Measurements from ENCODE around the gene CAB39L. TPM values are rescaled to one million over a fixed set of nuclear protein-coding genes. Genes with fewer than 3 reads are reported as not detected.

Gene CAB39L
- total RNA-seq, 1 experiment from 2014 or later: 3.2 TPM

GRCh38 chr13:49343255-49343654 is 100.6 kb downstream of the CAB39L start:
- DNase-seq: no peak
- BruUV-seq (replicated peaks): no TSS peak

GRCh38 chr13:49342454-49342853 is 101.4 kb downstream of the CAB39L start:
- TF ChIP-seq CTCF (IDR thresholded peaks at IDR 0.05; ENCODE audit: unreplicated experiment): no peak
- Mint-ChIP-seq H3K4me3 (ENCODE audit: low read depth, unreplicated experiment) (no peak overlapping the region), H3K9me3 (ENCODE audit: low read depth, unreplicated experiment) (no peaks in the 10 kb centered on the region), H3K27me3 (ENCODE audit: unreplicated experiment) (no peaks in the 10 kb centered on the region), H3K36me3 (ENCODE audit: insufficient read depth, unreplicated experiment) (no peaks in the 10 kb centered on the region), H3K27ac (ENCODE audit: unreplicated experiment) (no peak overlapping the region), H3K4me1 (ENCODE audit: low read depth, unreplicated experiment) (no peaks in the 10 kb centered on the region)
- intact Hi-C loops (cut with micrococcal nuclease; ENCODE audit: unreplicated experiment): no loop called here
- BruUV-seq (replicated peaks): no TSS peak
- no peak for DNase-seq
- CTCF ChIA-PET: interaction anchor here (0.6 kb wide), 1 partner anchor 23 kb away, joined by 6 read pairs; no protein-coding TSS in a partner anchor

More at GRCh38 chr13:49343255-49343654, 100.6 kb downstream of the CAB39L start:
- no peaks in the 10 kb centered on the region for H3K4me1 Mint-ChIP-seq (ENCODE audit: low read depth, unreplicated experiment)
- no peak for TF ChIP-seq CTCF (IDR thresholded peaks at IDR 0.05; ENCODE audit: unreplicated experiment)
- H3K27ac Mint-ChIP-seq (ENCODE audit: unreplicated experiment): no peak overlapping the region
- H3K4me3 Mint-ChIP-seq (ENCODE audit: low read depth, unreplicated experiment): no peak overlapping the region
- no peaks in the 10 kb centered on the region for H3K9me3 Mint-ChIP-seq (ENCODE audit: low read depth, unreplicated experiment)
- intact Hi-C loops (cut with micrococcal nuclease; ENCODE audit: unreplicated experiment): no loop called here
- H3K36me3 Mint-ChIP-seq (ENCODE audit: insufficient read depth, unreplicated experiment): no peaks in the 10 kb centered on the region
- CTCF ChIA-PET: no interaction called here
- H3K27me3 Mint-ChIP-seq (ENCODE audit: unreplicated experiment): no peaks in the 10 kb centered on the region

- Mint-ChIP-seq H3K9me3 (ENCODE audit: low read depth, unreplicated experiment) (no peaks in the 10 kb centered on the region), H3K4me1 (ENCODE audit: low read depth, unreplicated experiment) (no peaks in the 10 kb centered on the region), H3K27me3 (ENCODE audit: unreplicated experiment) (no peaks in the 10 kb centered on the region), H3K4me3 (ENCODE audit: low read depth, unreplicated experiment) (no peak overlapping the region), H3K36me3 (ENCODE audit: insufficient read depth, unreplicated experiment) (no peaks in the 10 kb centered on the region), H3K27ac (ENCODE audit: unreplicated experiment) (no peak overlapping the region)
- intact Hi-C loops (cut with micrococcal nuclease; ENCODE audit: unreplicated experiment): no loop called here
- no TSS peak for BruUV-seq (replicated peaks)
- no peak for TF ChIP-seq CTCF (IDR thresholded peaks at IDR 0.05; ENCODE audit: unreplicated experiment)
- no peak for DNase-seq
- CTCF ChIA-PET: no interaction called here
Observed at GRCh38 chr13:49341941-49342340, 101.9 kb downstream of the CAB39L start.

- Mint-ChIP-seq H3K27me3 (ENCODE audit: unreplicated experiment) (no peaks in the 10 kb centered on the region), H3K9me3 (ENCODE audit: low read depth, unreplicated experiment) (no peaks in the 10 kb centered on the region), H3K4me3 (ENCODE audit: low read depth, unreplicated experiment) (no peak overlapping the region), H3K4me1 (ENCODE audit: low read depth, unreplicated experiment) (no peaks in the 10 kb centered on the region), H3K27ac (ENCODE audit: unreplicated experiment) (no peak overlapping the region), H3K36me3 (ENCODE audit: insufficient read depth, unreplicated experiment) (no peaks in the 10 kb centered on the region)
- no peak for TF ChIP-seq CTCF (IDR thresholded peaks at IDR 0.05; ENCODE audit: unreplicated experiment)
- BruUV-seq (replicated peaks): no TSS peak
- CTCF ChIA-PET: no interaction called here
- intact Hi-C loops (cut with micrococcal nuclease; ENCODE audit: unreplicated experiment): no loop called here
- no peak for DNase-seq
Observed at GRCh38 chr13:49341517-49341916, 102.3 kb downstream of the CAB39L start.
